Body of pancreas (tissue), 4 donors: ENCODE data around the gene TPGS2.

Source experiments
- POLR2A ChIP-seq, 3 donors: fragments of 450-650 bp; IDR thresholded peaks; one replicate each; pipeline ENCODE4 v1.6.1; 2016; ENCODE audit warnings: antibody characterized with exemption in 3 of 3, mild to moderate bottlenecking in 2 of 3
- TF ChIP-seq, protein P1 (sequence below), 7 experiments: fragments of 450-650 bp in 4 of 7; fragments of 200-600 bp in 3 of 7; sonication (generic) in 3 of 7; IDR thresholded peaks; one replicate each; pipeline ENCODE4 v1.5.1; 2016 to 2019; ENCODE audit warnings: antibody characterized with exemption in 7 of 7

DNA sequence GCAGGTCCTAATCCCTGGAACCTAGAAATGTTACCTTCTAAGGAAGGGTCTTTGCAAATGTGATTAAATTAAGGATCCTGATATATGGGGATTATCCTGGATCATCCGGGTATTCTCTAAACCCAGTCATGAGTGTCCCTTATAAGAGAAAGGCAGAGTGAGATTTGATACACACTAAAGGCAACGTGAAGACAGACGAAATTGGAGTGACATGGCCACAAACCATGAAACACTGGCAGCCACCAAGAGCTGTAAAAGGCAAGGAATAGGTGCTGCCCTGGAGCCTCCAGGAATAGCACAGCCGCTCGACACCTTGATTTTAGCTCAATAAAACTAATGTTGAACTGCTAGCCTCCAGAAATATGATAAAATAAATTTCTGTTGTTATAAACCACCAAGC lies 45.0 kb downstream of the TPGS2 start:
- TF ChIP-seq, protein P1, sequence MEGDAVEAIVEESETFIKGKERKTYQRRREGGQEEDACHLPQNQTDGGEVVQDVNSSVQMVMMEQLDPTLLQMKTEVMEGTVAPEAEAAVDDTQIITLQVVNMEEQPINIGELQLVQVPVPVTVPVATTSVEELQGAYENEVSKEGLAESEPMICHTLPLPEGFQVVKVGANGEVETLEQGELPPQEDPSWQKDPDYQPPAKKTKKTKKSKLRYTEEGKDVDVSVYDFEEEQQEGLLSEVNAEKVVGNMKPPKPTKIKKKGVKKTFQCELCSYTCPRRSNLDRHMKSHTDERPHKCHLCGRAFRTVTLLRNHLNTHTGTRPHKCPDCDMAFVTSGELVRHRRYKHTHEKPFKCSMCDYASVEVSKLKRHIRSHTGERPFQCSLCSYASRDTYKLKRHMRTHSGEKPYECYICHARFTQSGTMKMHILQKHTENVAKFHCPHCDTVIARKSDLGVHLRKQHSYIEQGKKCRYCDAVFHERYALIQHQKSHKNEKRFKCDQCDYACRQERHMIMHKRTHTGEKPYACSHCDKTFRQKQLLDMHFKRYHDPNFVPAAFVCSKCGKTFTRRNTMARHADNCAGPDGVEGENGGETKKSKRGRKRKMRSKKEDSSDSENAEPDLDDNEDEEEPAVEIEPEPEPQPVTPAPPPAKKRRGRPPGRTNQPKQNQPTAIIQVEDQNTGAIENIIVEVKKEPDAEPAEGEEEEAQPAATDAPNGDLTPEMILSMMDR (IDR thresholded peaks at IDR 0.05), result no peak
- TF ChIP-seq POLR2A (IDR thresholded peaks at IDR 0.05), result no peak
